Measurements from ENCODE around the gene SARDH.
"Not testable (repeated sequence)": the region's sequence is repeated elsewhere in the genome, so short reads cannot be mapped to it uniquely, and the experiment has no call there.

SARDH gene

DNA sequence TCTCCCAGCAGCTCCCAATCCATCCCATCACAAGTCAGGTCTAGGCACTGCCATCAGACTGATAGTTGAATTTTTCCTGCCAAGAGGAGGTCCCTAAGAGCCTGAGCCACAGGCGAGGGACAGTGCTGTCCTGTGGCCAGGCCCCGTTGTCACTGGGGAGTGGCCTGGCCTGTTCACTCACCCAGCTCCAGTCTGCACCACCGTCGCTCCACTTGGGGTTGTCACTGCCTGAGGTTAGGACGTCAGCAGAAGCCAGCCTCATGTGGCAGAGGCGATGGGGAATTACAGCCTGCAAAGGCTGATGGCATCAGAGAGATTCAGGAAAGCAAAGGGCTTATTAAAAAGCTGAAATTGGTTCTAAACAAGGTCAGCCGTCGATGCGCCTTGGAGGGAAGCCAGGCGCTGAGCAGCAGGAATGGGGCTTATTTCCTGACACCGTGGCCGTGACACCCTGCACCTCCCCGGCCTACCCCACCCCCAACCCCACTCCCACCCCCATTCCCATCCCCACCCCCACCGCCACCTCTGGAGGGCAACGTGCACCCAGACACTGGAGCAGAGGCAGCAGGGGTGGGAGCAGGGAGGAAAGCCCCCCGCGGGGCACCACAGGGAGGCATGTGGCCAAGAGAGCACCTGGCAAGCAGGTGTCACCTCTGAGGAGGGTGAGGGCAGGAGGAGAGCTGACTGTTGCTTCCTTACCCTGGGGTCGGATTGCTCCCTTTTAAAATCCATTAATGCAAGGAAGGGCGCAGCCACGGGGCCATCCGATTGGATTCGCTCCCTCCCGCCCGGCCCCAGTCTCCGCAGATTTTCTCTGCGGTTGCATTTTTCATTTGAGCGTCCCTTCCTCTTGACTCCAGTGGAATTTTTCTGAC lies 105.1 kb downstream of the SARDH start:
- no peak for DNase-seq (ENCODE audit: low read depth in 2 of 2)

DNA sequence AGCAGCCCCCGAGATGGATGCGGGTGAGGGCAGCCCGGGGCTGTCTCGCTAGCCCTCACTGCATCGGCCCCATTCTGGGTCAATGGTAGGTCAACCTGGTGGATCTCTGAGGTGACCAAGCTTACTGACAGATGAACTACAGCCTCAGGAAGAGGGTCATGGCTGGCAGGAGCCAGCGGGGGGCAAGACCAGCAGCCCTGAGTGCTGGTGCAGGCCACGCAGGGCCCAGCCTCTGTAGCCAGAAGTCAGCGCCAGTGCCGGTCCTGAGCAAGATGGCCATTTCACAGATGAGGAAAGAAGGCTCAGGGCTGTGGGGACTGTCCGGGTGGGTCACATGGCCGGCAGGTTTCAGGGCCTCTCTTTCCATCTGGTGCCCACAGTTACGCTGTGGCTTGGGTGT lies 107.0 kb downstream of the SARDH start:
- no peak for DNase-seq (ENCODE audit: low read depth in 2 of 2)

DNA sequence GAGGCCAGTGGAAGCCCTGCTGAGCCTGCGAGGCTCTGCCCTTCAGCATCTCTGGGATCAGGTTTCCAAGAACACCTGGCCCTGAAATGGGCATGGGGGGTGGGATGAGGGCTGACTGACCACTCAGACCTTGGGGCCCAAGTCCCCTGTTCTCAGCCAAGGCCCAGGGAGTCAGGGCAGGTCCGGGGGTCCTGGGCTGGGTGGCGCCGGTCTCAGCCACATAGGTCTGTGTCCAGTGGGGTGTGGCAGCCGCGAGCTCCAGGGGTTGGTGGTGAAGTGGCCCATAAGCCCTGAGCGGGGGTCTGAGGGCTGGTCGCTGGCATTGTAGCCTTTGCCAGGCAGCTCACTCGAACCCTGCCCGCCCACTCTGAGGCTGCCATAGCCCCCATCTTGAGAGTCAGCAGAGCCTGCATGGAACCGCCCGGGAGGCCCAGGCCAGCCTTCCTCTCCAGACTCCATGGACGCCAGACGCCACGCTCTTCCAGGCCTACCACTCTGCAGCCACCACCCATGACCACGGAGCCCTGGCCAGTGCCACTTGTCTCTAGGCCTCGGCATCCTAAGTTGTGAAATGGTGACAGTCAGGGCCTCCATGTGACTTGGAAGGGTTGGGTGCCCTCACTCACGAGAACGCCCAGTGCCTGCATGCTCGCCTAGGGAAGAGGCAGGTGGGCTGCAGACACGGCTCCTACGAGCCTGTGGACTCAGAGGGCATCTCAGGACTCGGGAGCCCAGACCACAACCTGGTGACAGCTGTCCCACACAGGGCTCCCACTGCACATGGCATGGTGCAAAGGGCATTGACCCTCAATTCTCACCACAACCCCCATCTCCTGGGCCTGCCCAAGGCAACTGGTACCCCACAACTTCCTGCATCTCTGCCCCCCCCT lies 108.7 kb downstream of the SARDH start:
- DNase-seq (ENCODE audit: low read depth in 2 of 2): no peak

DNA sequence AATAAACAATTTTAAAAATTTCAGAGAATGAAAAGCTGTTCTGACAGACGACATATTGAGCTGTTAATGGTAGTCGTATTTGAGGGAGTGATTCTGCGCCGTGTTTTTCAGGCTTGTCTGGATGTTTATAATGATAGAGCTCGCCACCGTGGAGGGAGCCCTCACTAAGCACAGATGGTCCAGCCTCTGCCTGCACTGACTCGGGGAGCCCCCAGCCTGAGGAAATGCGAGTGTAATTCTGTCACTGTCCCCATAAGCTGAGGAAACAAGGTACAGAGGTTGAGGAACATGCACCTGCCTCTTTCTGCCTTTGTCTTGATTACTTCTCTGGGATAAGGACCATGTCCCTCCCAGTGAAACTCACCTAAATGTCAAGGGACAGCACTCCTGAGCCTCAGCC lies 109.4 kb downstream of the SARDH start:
- no peak for DNase-seq (ENCODE audit: low read depth in 2 of 2)

DNA sequence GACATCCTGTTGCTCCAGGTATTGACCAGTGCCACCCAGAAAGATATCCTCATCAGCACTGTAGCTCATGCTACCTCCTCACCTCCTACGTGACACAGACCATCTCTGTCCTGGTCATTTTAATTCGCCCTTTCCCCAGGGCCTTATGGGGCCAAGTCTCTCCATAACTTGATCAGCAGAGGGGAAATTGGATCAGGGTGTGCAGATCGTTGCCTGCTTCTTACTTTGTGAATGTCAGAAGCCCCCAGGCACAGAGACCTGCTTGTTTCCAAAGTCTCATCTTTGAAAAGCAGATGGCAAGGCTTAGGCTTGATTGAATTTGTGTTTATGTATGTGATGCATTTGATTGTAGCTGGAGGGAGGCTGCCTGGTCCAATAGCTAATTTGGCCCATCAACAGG lies 110.8 kb downstream of the SARDH start:
- no peak for DNase-seq (ENCODE audit: low read depth in 2 of 2)

DNA sequence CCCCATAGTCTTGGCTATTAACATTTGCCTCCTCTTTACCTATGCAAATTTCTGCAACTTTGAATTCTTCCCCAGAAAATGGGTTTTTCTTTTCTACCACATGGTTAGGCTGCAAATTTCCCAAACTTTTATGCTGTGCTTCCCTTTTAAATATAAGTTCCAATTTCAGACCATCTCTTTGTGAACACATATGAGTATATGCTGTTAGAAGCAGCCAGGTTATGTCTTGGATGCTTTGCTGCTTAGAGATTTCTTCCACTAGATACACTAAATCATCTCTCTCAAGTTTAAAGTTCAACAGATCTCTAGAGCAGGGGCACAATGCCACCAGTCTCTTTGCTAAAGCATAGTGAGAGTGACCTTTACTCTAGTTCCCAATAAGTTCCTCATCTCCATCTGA lies 112.1 kb downstream of the SARDH start:
- not testable (repeated sequence) for DNase-seq (ENCODE audit: low read depth in 2 of 2)

DNA sequence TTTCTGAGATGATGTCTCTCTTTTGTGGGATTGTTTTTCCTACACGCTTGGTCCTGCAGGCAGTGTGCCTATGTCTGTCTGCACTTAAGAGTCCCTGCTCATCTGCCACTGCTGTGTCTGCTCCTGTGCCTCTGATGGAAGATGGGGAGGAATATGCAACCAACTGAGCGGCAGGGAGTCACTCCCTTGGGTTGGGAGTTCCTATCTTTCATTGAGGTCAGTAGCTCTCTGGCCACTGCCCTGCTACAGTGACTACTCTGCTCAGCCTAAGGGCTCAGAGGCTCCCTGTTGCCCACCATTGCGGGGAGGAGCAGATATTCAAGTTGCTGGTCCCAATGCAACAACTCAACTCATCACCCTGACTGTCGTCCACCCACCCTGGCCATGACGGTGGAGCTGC lies 115.6 kb downstream of the SARDH start:
- no peak for DNase-seq (ENCODE audit: low read depth in 2 of 2)

DNA sequence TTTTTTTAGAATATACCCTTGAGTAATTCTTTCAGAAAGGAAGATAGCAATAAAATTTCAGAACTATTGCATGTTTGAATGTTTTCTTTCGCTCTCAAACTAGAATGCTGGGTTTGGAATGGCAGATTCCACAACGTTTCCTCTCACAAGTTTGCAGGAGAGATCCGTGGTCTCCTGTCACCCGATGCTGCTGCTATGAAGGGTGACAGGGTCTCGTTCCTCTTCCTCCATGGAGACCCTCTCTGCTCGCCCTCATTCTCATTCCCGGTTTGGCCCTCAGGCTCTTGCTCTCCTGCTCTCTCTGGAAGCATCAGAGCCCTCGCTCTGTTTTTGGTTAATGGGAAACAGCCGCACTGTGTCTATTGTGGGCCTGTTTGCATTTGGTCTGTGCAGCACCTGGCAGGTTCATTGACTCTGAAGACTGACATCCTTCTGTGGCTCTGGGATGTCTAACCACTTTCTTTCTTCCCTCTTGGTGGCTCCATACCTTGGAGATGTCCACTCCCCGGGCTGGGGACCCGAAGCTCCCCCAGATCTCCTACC lies 116.4 kb downstream of the SARDH start:
- DNase-seq (ENCODE audit: low read depth in 2 of 2): no peak

DNA sequence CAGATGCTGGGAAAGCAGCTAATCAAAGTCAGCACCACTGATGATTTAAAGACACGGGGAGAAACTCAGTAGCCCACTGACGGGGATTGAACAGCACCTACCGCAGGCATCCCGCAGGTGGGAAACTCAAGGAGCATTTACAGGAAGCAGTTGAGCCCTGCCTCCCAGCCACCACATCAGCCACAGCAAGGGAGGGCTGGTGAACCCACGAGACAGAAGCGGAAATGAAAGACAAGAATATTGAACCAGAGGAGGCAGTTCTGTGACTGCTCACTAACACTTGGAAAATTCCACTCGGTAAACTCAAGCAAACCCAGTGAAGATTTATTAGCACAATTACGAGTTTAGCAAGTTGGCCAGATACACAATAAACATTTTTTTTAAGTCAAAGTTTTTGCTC lies 118.4 kb downstream of the SARDH start:
- peak; percentile 6 to 23 for DNase-seq (ENCODE audit: low read depth in 2 of 2)

DNA sequence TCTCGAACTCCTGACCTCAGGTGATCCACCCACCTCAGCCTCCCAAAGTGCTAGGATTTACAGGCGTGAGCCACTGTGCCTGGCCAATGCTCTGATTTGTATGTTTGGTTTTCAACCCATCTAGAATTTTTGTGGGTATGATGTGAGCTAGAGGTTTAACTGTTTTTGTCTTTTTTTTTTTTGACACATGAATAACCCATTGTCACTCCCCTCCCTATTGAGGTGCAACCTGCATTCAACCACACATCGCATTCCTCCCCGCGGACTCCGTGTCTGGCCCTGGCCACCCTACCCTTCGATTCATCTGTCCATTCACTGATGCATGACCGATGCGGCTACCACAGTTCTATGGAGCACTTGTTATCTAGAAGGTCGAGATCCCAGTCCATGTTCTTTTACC lies 119.4 kb downstream of the SARDH start:
- no peak for DNase-seq (ENCODE audit: low read depth in 2 of 2)

DNA sequence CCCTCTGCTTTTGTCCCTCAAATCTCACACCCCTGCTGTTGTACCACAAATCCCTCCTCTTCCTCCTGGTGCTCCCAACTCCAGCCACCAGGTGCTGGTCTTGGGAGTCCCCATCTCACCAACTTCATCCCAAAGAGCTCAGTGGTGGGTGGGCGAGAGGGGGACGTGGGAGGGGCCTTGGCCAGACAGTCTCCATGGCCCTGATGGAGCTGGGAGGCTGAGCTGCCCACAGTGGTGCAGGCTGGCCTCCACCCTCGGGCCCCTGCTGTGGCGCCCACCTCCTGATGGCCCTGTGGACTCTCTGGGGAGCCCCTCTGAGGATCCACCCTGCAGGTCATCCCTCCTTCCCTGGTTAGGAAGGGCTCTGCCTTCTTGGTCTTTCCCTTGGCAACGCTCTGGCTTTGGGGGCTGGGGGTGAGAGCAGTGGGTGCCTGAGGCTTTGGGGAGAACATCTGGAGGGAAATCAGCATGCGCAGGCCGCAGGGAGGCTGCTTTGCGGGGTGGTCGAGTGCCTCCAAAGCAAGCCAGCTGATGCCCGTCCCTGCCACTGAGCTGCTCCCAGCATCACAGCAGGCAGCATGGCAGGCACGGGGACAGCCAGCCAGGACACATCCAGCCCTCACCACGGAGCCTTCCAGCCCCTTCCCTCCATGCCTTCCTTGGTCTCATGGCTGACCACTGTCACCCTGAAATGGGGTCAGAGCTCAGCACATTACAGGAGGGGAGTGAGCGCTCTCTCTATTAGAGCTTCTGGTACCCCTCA lies 121.3 kb downstream of the SARDH start:
- no peak for DNase-seq (ENCODE audit: low read depth in 2 of 2)

DNA sequence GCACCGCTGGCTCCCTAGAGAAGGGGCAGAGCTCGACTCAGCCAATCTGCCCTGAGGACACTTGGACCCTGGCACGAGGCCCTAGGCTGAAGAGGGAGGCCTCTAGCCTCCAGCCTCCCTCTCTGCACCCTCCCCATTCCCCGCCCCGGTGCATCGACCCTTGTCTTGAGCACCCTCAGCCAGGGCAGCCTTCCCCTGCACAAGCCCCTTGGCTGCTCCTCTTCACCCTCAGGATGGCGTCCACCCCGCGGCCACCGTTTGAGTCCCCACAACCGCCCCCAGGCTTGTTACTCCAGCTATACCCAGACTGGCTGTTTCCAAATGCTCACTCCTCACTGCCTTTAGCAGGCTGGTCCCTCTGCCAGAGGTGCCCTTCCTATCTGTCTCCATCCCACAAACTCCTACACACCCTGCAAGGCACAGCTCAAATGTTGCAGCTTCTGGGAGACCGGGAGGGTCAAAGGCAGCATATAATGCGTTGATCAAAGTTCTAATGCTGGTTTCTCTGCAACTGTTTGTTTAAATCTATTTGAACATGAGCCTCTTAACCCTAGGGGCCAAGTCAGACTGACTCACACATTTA lies 122.5 kb downstream of the SARDH start:
- no peak for DNase-seq (ENCODE audit: low read depth in 2 of 2)

DNA sequence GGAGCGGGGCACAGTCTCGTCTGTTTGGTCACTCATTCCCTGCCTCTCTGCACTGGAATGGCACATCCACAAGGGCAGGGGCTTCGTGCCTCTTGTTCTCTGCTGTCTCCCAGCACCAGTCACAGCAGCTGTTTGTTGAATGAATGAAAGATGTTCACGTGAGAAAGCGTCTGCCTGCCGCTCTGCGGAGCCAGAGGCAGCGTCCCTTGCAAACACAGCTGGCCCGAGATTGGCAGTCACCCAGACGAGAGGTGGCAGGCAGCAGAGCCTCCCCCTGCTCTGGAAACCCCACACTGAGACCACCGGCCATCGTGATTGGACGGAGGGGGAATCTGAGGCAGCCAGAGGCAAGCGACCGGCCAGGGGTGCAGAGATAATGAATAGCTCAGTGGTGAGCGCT lies 123.0 kb downstream of the SARDH start:
- DNase-seq (ENCODE audit: low read depth in 2 of 2): no peak

DNA sequence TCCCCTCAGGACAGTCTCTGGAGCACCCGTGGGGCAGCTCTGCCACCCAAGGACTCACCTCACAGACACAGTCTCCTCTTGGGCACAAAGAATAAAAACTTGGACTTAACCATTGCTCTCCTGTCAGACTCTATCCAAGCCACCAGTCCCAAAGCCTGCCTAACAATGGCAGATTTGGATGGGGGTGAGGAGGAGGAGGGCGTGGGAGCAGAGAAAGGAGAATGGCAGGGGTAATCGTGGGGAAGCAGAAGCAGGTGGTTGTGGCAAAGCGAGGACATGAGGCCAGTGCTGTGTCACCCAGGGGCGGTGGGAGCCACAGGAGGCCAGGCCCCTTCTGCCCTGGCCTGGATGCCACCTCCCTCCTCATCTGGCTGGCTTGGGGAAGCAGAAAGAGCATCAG lies 123.5 kb downstream of the SARDH start:
- no peak for DNase-seq (ENCODE audit: low read depth in 2 of 2)

DNA sequence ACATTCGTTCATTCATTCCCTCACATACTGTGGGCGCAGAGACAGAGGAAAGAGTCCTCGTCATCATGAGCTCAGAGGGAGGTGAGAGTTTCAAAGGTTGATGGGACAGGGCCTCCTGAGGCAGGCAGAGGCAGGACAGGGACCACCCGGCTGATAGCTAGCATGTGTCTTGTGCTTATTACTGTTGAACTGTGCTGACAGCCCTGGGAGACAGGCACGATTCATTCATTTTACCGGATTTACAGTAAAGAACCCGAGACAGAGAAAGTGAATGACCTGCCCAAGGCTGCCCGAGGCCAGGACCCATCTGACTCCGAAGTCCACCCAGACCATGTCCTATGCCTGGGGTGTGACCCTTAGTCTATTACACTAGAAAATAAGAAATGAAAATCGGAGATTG lies 124.1 kb downstream of the SARDH start:
- DNase-seq (ENCODE audit: low read depth in 2 of 2): no peak

All from stimulated activated CD8-positive, alpha-beta memory T cell treated with anti-CD3 and anti-CD28 coated beads, Interleukin-7, amount 100 ng/mL, for 1 hour (primary cell).